ENCODE measurements around the gene RASSF1.

The RASSF1 gene

GRCh38 chr3:50330330-50330729 lies 10.3 kb downstream of the RASSF1 start:
- H3K4me3 ChIP-seq (replicated peaks; ENCODE audit: low read depth, low read length) = no peak overlapping the region
- no peak for TF ChIP-seq CTCF (IDR thresholded peaks at IDR 0.05; ENCODE audit: low read depth, low read length, missing control alignments)
- DNase-seq (ENCODE audit: extremely low read depth, low read depth) = no peak

GRCh38 chr3:50327943-50328691 lies 12.5 kb downstream of the RASSF1 start, which contains the start of gene TUSC2:
Gene TUSC2 (minus strand): TSS chr3:50328223. CDS start chr3:50328099, 124 bp downstream.
- peak within 1 kb of the TSS; percentile 94 for H3K4me3 ChIP-seq (replicated peaks; ENCODE audit: low read depth, low read length)
- DNase-seq (ENCODE audit: extremely low read depth, low read depth) = no peak
- TF ChIP-seq CTCF (IDR thresholded peaks at IDR 0.05; ENCODE audit: low read depth, low read length, missing control alignments) = no peak

- H3K4me3 ChIP-seq (replicated peaks; ENCODE audit: low read depth, low read length) = peak overlapping the region; percentile 94
- no peak for DNase-seq (ENCODE audit: extremely low read depth, low read depth)
- TF ChIP-seq CTCF (IDR thresholded peaks at IDR 0.05; ENCODE audit: low read depth, low read length, missing control alignments) = no peak
These were observed 13.5 kb downstream of the RASSF1 start for GRCh38 chr3:50327129-50327528.

- no peak overlapping the region for H3K4me3 ChIP-seq (replicated peaks; ENCODE audit: low read depth, low read length)
- TF ChIP-seq CTCF (IDR thresholded peaks at IDR 0.05; ENCODE audit: low read depth, low read length, missing control alignments) = no peak
- no peak for DNase-seq (ENCODE audit: extremely low read depth, low read depth)
These were observed 14.5 kb downstream of the RASSF1 start for GRCh38 chr3:50326182-50326541.

GRCh38 chr3:50325497-50326181 lies 15.0 kb downstream of the RASSF1 start:
- TF ChIP-seq CTCF (IDR thresholded peaks at IDR 0.05; ENCODE audit: low read depth, low read length, missing control alignments) = no peak
- DNase-seq (ENCODE audit: extremely low read depth, low read depth) = no peak

GRCh38 chr3:50325113-50325480 lies 15.5 kb downstream of the RASSF1 start:
- no peak for DNase-seq (ENCODE audit: extremely low read depth, low read depth)
- H3K4me3 ChIP-seq (replicated peaks; ENCODE audit: low read depth, low read length) = no peak overlapping the region
- no peak for TF ChIP-seq CTCF (IDR thresholded peaks at IDR 0.05; ENCODE audit: low read depth, low read length, missing control alignments)

More at GRCh38 chr3:50325497-50326181, 15.0 kb downstream of the RASSF1 start:
- no peak overlapping the region for H3K4me3 ChIP-seq (replicated peaks; ENCODE audit: low read depth, low read length)
